Endodermal cell (in vitro differentiated cells): ENCODE results near the gene MOB1A. TPM values are rescaled to one million over a fixed set of nuclear protein-coding genes. Genes with fewer than 3 reads are reported as not detected.

Experiments
- DNase-seq: peaks from one replicate; pipeline ENCODE4 v3.0.0-alpha.2; 2017
- H3K27ac ChIP-seq: 2 replicates; pipeline ENCODE4 v1.5.1; 2013; ENCODE audit warnings: mild to moderate bottlenecking, low read depth, low read length, moderate library complexity
- H3K27me3 ChIP-seq: 2 replicates; pipeline ENCODE4 v1.6.1; 2013; ENCODE audit warnings: mild to moderate bottlenecking, low read length, moderate library complexity; ENCODE audit not compliant: insufficient read depth, control insufficient read depth, poor library complexity, severe bottlenecking
- H3K36me3 ChIP-seq: 2 replicates; pipeline ENCODE4 v1.7.0; 2013; ENCODE audit warnings: mild to moderate bottlenecking, low read length, moderate library complexity; ENCODE audit not compliant: control insufficient read depth, insufficient read depth
- H3K4me1 ChIP-seq: one replicate; pipeline ENCODE4 v1.7.0; 2013; ENCODE audit warnings: low read length; ENCODE audit not compliant: control insufficient read depth, insufficient read depth
- H3K4me3 ChIP-seq: 2 replicates; pipeline ENCODE4 v1.5.1; 2013; ENCODE audit warnings: mild to moderate bottlenecking, low read length, moderate library complexity
- H3K9ac ChIP-seq: 2 replicates; pipeline ENCODE4 v1.6.1; 2013; ENCODE audit warnings: mild to moderate bottlenecking, low read length, moderate library complexity; ENCODE audit not compliant: poor library complexity, severe bottlenecking; ENCODE audit errors: extremely low read depth
- H3K9me3 ChIP-seq: 2 replicates; pipeline ENCODE4 v1.6.1; 2013; ENCODE audit warnings: mild to moderate bottlenecking, low read length, moderate library complexity; ENCODE audit not compliant: control insufficient read depth
- H3K27ac Mint-ChIP-seq: 2 replicates; pipeline ENCODE4 v1.8.0; 2020; ENCODE audit warnings: mixed read lengths
- H3K27me3 Mint-ChIP-seq: 2 replicates; pipeline ENCODE4 v1.8.0; 2021; ENCODE audit warnings: mild to moderate bottlenecking, mixed read lengths; ENCODE audit not compliant: insufficient read depth
- H3K36me3 Mint-ChIP-seq: 2 replicates; pipeline ENCODE4 v1.8.0; 2020; ENCODE audit warnings: low read depth, mixed read lengths
- H3K4me1 Mint-ChIP-seq: 2 replicates; pipeline ENCODE4 v1.8.0; 2020; ENCODE audit warnings: mixed read lengths
- H3K4me3 Mint-ChIP-seq: 2 replicates; pipeline ENCODE4 v1.8.0; 2020; ENCODE audit warnings: mild to moderate bottlenecking, moderate library complexity, mixed read lengths
- H3K9me3 Mint-ChIP-seq: 2 replicates; pipeline ENCODE4 v1.8.0; 2020; ENCODE audit warnings: mild to moderate bottlenecking, mixed read lengths
- WGBS, 2 experiments: methylation state at CpG; one replicate each; pipeline versions ENCODE4 v1.1.5 to v1.1.7; 2013; ENCODE audit warnings: missing lambda C conversion rate in 2 of 2, mixed read lengths in 1 of 2; ENCODE audit not compliant: insufficient coverage in 1 of 2, insufficient read length in 1 of 2; 5-methylcytosine and 5-hydroxymethylcytosine counted together
- total RNA-seq, 2 donors: library from RNA; stranded (reverse); fragmentation: NEBNext Ultra II Directional in 1 of 2; extraction: Animal tissue kit (Norgen Biotek cat#: 25700) in 1 of 2; gene quantifications; 2 replicates in 1 of 2; 3 replicates in 1 of 2; pipeline ENCODE4 v1.2.1, GENCODE V29; 2021
- TF ChIP-seq, protein P1 (sequence below): fragments of 200-600 bp; sonication (generic); conservative IDR thresholded peaks from 2 replicates; pipeline ENCODE4 v1.5.0; 2021; ENCODE audit warnings: antibody characterized with exemption, mild to moderate bottlenecking

The MOB1A gene
- total RNA-seq, 2 donors from 2014 or later: 92.3 to 125 TPM

- DNase-seq: no peak
- H3K4me1 Mint-ChIP-seq: no peaks in the 10 kb centered on the region
- Histone ChIP-seq H3K27ac (no peak overlapping the region), H3K27me3 (no peaks in the 10 kb centered on the region), H3K4me3 (peak overlapping the region; percentile 78), H3K9ac (peak overlapping the region; percentile 45), H3K4me1 (peaks cover 3% of the 10 kb centered on the region), H3K9me3 (no peaks in the 10 kb centered on the region), H3K36me3 (peaks cover 15% of the 10 kb centered on the region)
- TF ChIP-seq, protein P1, sequence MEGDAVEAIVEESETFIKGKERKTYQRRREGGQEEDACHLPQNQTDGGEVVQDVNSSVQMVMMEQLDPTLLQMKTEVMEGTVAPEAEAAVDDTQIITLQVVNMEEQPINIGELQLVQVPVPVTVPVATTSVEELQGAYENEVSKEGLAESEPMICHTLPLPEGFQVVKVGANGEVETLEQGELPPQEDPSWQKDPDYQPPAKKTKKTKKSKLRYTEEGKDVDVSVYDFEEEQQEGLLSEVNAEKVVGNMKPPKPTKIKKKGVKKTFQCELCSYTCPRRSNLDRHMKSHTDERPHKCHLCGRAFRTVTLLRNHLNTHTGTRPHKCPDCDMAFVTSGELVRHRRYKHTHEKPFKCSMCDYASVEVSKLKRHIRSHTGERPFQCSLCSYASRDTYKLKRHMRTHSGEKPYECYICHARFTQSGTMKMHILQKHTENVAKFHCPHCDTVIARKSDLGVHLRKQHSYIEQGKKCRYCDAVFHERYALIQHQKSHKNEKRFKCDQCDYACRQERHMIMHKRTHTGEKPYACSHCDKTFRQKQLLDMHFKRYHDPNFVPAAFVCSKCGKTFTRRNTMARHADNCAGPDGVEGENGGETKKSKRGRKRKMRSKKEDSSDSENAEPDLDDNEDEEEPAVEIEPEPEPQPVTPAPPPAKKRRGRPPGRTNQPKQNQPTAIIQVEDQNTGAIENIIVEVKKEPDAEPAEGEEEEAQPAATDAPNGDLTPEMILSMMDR: no peak
- H3K27ac Mint-ChIP-seq: no peak overlapping the region
- no peak overlapping the region for H3K4me3 Mint-ChIP-seq
- no peaks in the 10 kb centered on the region for H3K9me3 Mint-ChIP-seq
- WGBS, 2 experiments: 12 to 26% methylated on average over 11 to 29 of the region's 29 CpGs
- no peaks in the 10 kb centered on the region for H3K27me3 Mint-ChIP-seq
- H3K36me3 Mint-ChIP-seq: peaks cover 13% of the 10 kb centered on the region
These were observed 31.6 kb downstream of the MOB1A start for GRCh38 chr2:74146929-74147726.

- Mint-ChIP-seq H3K36me3 (peaks cover 26% of the 10 kb centered on the region), H3K4me3 (no peak overlapping the region), H3K27me3 (no peaks in the 10 kb centered on the region), H3K4me1 (no peaks in the 10 kb centered on the region), H3K9me3 (no peaks in the 10 kb centered on the region), H3K27ac (no peak overlapping the region)
- Histone ChIP-seq H3K9ac (no peak overlapping the region), H3K36me3 (peaks cover 13% of the 10 kb centered on the region), H3K9me3 (no peaks in the 10 kb centered on the region), H3K4me1 (peaks cover 3% of the 10 kb centered on the region), H3K27ac (no peak overlapping the region), H3K27me3 (no peaks in the 10 kb centered on the region), H3K4me3 (no peak overlapping the region)
- WGBS, 2 experiments: 88 to 98% methylated on average over 5 to 6 of the region's 6 CpGs
- TF ChIP-seq, protein P1: peak; percentile 58
- peak; percentile 78 for DNase-seq
These were observed 36.3 kb downstream of the MOB1A start for GRCh38 chr2:74142340-74142739.

DNA sequence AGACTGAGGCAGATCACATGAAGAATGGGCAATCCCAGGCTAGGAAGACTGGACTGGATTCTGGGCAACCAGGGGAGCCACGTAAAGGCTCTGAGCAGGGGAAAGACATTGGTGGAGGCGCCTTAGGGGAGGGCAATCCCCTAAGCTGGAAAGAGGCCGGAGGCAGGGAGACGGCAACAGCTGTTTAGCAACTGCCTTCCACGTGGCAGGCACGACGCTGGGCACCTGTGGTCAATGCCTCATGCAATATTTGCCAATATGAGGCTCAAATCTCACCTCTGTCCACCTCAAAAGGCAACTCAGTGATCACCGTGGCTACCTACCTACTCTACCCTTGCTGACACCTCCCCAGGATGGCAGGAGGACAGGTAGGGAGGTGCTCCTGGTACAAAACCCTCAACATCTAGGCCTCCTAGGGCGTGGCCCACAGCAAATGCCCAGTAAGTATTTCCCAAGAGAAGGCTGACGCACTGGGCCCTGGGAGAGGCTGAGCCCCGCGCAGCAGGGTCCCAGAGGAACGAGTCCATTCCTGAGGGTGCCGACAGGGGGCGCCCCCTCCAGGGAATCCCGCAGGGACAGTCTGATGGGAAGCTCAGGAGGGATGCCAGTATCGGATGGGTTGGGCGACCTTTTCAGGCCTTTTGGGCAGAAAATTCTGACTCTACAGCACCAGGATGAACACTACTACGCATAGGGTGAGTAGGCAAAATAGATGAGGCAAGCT lies 39.9 kb downstream of the MOB1A start:
- DNase-seq: peak; percentile 85
- Mint-ChIP-seq H3K4me3 (no peak overlapping the region), H3K27ac (no peak overlapping the region), H3K4me1 (no peaks in the 10 kb centered on the region), H3K27me3 (no peaks in the 10 kb centered on the region), H3K36me3 (peaks cover 44% of the 10 kb centered on the region), H3K9me3 (no peaks in the 10 kb centered on the region)
- H3K27ac ChIP-seq: no peak overlapping the region
- H3K4me1 ChIP-seq: no peaks in the 10 kb centered on the region
- H3K27me3 ChIP-seq: no peaks in the 10 kb centered on the region
- no peak overlapping the region for H3K4me3 ChIP-seq
- H3K9ac ChIP-seq: no peak overlapping the region
- 90 to 95% methylated on average over 13 to 19 of the region's 19 CpGs for WGBS, 2 experiments
- TF ChIP-seq, protein P1: peak; percentile 78
- peaks cover 24% of the 10 kb centered on the region for H3K36me3 ChIP-seq
- no peaks in the 10 kb centered on the region for H3K9me3 ChIP-seq
